ENCODE data around the gene LAMA4. TPM values are rescaled to one million over a fixed set of nuclear protein-coding genes. Genes with fewer than 3 reads are reported as not detected.

LAMA4 gene
- total RNA-seq, 1 donor from 2014 or later = 1.1 TPM

DNA sequence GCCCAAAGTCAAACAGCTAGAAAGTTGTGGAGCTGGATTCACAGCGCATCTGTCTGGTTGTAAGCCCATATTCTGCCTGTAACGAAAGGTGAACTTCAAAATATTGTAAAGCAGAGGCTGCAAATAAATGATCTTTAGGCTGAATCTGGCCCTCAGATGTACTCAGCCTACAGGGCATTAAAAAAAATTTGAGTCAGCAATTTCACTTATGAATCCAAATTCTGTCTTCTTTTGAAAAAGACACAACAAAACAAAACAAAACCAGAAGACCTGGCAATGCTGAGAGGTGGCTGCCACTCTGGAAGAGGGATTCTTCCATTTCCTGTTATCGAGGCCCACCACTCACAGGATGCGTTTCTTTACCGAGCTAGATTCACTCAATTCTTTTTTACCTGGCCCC lies 7.1 kb downstream of the LAMA4 start:
- Mint-ChIP-seq H3K36me3 (ENCODE audit: insufficient read depth) (no peaks in the 10 kb centered on the region), H3K9me3 (ENCODE audit: low read depth) (peaks cover 12% of the 10 kb centered on the region), H3K4me3 (ENCODE audit: low read depth) (no peak overlapping the region), H3K27me3 (peaks cover 33% of the 10 kb centered on the region), H3K4me1 (ENCODE audit: low read depth) (no peaks in the 10 kb centered on the region), H3K27ac (no peak overlapping the region)
- no peak for DNase-seq (ENCODE audit: low spot score, unreplicated experiment)
- TF ChIP-seq, protein P1, sequence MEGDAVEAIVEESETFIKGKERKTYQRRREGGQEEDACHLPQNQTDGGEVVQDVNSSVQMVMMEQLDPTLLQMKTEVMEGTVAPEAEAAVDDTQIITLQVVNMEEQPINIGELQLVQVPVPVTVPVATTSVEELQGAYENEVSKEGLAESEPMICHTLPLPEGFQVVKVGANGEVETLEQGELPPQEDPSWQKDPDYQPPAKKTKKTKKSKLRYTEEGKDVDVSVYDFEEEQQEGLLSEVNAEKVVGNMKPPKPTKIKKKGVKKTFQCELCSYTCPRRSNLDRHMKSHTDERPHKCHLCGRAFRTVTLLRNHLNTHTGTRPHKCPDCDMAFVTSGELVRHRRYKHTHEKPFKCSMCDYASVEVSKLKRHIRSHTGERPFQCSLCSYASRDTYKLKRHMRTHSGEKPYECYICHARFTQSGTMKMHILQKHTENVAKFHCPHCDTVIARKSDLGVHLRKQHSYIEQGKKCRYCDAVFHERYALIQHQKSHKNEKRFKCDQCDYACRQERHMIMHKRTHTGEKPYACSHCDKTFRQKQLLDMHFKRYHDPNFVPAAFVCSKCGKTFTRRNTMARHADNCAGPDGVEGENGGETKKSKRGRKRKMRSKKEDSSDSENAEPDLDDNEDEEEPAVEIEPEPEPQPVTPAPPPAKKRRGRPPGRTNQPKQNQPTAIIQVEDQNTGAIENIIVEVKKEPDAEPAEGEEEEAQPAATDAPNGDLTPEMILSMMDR (IDR thresholded peaks at IDR 0.05; ENCODE audit: unreplicated experiment) = no peak

DNA sequence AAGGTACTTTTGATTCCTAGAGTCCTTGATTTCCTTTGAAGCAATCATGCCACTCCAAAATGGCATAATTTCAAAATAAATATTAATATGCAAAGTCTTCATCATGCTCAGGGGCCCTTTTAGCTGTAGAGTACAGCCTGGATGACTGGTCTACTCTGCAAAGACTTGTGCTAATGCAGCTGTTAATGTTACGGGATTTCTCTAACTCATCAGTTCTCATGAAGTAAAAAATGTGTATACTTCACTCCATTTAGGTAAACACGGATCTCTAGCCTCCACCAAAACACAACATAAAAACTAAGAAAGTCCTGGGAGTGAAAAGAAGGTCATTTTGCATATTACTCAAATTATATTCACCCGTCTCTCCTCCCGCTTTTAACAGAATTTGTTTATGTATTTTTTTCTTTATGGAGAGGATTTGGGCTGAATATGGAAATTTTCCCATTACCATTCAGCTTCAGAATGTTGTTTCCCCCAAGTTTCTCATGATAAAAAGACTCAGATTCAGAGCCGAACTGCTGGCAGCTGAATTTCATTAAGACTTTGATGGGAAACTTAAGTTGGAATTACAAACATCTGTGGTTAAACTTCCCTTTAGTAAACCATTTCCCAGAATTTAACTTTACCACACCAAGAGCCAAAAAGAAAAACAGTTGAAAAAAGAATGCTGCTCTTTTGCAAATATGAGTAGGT lies 8.7 kb downstream of the LAMA4 start:
- Mint-ChIP-seq H3K36me3 (ENCODE audit: insufficient read depth) (no peaks in the 10 kb centered on the region), H3K27ac (no peak overlapping the region), H3K4me3 (ENCODE audit: low read depth) (no peak overlapping the region), H3K9me3 (ENCODE audit: low read depth) (peaks cover 4% of the 10 kb centered on the region), H3K27me3 (peaks cover 20% of the 10 kb centered on the region), H3K4me1 (ENCODE audit: low read depth) (no peaks in the 10 kb centered on the region)
- TF ChIP-seq, protein P1 (IDR thresholded peaks at IDR 0.05; ENCODE audit: unreplicated experiment) = no peak
- no peak for DNase-seq (ENCODE audit: low spot score, unreplicated experiment)

DNA sequence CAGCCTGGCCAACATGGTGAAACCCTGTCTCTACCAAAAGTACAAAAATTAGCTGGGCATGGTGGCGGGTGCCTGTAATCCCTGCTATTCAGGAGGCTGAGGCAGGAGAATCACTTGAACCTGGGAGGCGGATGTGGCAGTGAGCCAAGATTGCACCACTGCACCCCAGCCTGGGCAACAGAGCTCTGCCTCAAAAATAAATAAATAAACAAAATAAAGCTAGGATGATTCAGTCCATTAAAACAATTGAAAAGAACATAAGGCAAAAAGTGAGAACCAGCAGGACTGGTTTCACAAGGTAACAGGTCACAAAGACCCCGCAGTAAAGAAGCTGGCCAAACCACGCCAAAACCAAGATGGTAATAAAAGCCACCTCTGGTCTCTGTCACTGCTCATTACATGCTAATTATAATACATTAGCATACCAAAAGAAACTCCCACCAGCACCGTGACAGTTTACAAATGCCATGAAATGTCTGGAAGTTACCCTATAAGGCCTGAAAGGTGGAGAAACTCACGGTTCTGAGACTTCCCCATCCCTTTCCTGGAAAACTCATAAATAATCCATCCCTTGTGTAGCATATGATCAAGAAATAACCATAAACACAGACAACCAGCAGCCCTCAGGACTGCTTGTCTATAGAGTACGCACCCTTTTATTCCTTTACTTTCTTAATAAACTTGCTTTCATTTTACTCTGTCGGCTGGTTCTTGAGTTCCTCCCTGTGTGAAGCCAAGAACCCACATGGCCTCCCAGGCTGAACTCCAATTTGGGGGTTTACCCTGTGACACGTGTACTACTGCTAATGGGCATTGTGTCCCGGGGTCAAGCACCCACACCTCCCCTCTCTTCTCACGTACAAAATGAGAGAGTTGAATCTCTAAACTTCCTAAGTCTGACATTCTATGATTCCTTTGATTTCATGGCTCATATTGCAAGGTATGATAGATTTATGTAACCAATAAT lies 10.2 kb downstream of the LAMA4 start:
- H3K27ac Mint-ChIP-seq = no peak overlapping the region
- no peaks in the 10 kb centered on the region for H3K36me3 Mint-ChIP-seq (ENCODE audit: insufficient read depth)
- TF ChIP-seq, protein P1 (IDR thresholded peaks at IDR 0.05; ENCODE audit: unreplicated experiment) = no peak
- peaks cover 16% of the 10 kb centered on the region for H3K27me3 Mint-ChIP-seq
- DNase-seq (ENCODE audit: low spot score, unreplicated experiment) = no peak
- H3K4me1 Mint-ChIP-seq (ENCODE audit: low read depth) = no peaks in the 10 kb centered on the region
- H3K4me3 Mint-ChIP-seq (ENCODE audit: low read depth) = no peak overlapping the region
- H3K9me3 Mint-ChIP-seq (ENCODE audit: low read depth) = no peaks in the 10 kb centered on the region

DNA sequence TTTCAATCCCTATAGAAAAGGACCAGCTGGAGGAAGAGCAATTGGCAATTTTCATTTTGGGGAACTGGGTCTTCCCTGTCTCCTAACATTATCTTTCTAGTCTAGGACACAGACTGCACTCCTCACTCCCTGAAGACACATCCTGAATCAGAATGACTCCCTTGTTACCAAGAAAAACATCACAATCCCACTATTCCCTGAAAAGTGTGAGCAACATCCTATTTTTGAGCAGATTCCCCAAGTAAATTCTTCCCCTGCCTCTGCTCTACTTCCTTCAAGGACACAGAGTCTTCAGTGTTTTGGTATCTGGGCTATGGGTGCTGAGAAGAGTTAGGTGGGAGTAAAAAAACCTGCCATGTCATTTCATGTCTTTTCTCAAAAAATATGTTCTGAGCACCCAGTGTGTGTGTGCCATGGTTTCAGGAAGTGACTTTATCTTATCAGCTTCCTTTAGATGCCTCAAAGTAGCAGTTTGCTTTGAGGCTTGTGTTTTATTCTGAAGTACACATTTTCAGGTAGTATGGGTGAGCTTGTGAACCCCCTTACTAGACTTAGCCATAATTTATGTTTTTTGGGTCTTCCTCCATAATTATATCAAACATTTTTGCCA lies 12.4 kb downstream of the LAMA4 start:
- TF ChIP-seq, protein P1 (IDR thresholded peaks at IDR 0.05; ENCODE audit: unreplicated experiment) = no peak
- Mint-ChIP-seq H3K4me3 (ENCODE audit: low read depth) (no peak overlapping the region), H3K27ac (no peak overlapping the region), H3K4me1 (ENCODE audit: low read depth) (no peaks in the 10 kb centered on the region), H3K9me3 (ENCODE audit: low read depth) (no peaks in the 10 kb centered on the region), H3K27me3 (peaks cover 11% of the 10 kb centered on the region), H3K36me3 (ENCODE audit: insufficient read depth) (no peaks in the 10 kb centered on the region)
- DNase-seq (ENCODE audit: low spot score, unreplicated experiment) = no peak

GRCh38 chr6:112237595-112237994 lies 16.8 kb downstream of the LAMA4 start:
- TF ChIP-seq, protein P1 (IDR thresholded peaks at IDR 0.05; ENCODE audit: unreplicated experiment) = no peak
- Mint-ChIP-seq H3K27ac (no peak overlapping the region), H3K36me3 (ENCODE audit: insufficient read depth) (no peaks in the 10 kb centered on the region), H3K4me3 (ENCODE audit: low read depth) (no peak overlapping the region), H3K9me3 (ENCODE audit: low read depth) (no peaks in the 10 kb centered on the region), H3K4me1 (ENCODE audit: low read depth) (no peaks in the 10 kb centered on the region), H3K27me3 (no peaks in the 10 kb centered on the region)
- no peak for DNase-seq (ENCODE audit: low spot score, unreplicated experiment)

Measured in progenitor cell of endocrine pancreas (in vitro differentiated cells).